GM23338 (cell line): Measurements from ENCODE around the gene CRACR2B. TPM values are rescaled to one million over a fixed set of nuclear protein-coding genes. Genes with fewer than 3 reads are reported as not detected.

Experiments
- ATAC-seq: fragments of 200-7000 bp; cut with Tn5 transposase; 3 replicates; pipeline ENCODE4 v1.9.1; 2020
- DNase-seq: peaks from one replicate; pipeline ENCODE4 v3.0.0-alpha.2; 2015; ENCODE audit warnings: low spot score
- H2AFZ ChIP-seq: fragments of 200-600 bp; sonication (generic); 2 replicates; pipeline ENCODE4 v1.8.0; 2016; ENCODE audit warnings: antibody characterized with exemption, mild to moderate bottlenecking, moderate library complexity
- H3F3A ChIP-seq: fragments of 200-600 bp; sonication (generic); replicated peaks from 2 replicates; pipeline ENCODE4 v1.8.0; 2017; ENCODE audit warnings: antibody characterized with exemption, mixed run types, low read depth
- H3K27ac ChIP-seq: fragments of 200-600 bp; sonication (generic); 2 replicates; pipeline ENCODE4 v1.6.1; 2016; ENCODE audit warnings: low read depth
- H3K27me3 ChIP-seq: fragments of 200-600 bp; sonication (generic); 2 replicates; pipeline ENCODE4 v1.8.0; 2016; ENCODE audit warnings: mild to moderate bottlenecking, mixed run types, moderate library complexity; ENCODE audit not compliant: insufficient read depth
- H3K36me3 ChIP-seq: fragments of 200-600 bp; sonication (generic); 2 replicates; pipeline ENCODE4 v1.8.0; 2016; ENCODE audit warnings: mild to moderate bottlenecking; ENCODE audit not compliant: insufficient read depth
- H3K4me1 ChIP-seq: fragments of 200-600 bp; sonication (generic); 2 replicates; pipeline ENCODE4 v1.8.0; 2016; ENCODE audit warnings: mild to moderate bottlenecking, moderate library complexity; ENCODE audit not compliant: insufficient read depth
- H3K4me2 ChIP-seq: fragments of 200-600 bp; sonication (generic); 2 replicates; pipeline ENCODE4 v1.7.1; 2017; ENCODE audit warnings: mixed run types
- H3K4me3 ChIP-seq: fragments of 200-600 bp; sonication (generic); 2 replicates; pipeline ENCODE4 v1.6.1; 2016; ENCODE audit warnings: mixed run types
- H3K79me2 ChIP-seq: fragments of 200-600 bp; sonication (generic); replicated peaks from 2 replicates; pipeline ENCODE4 v1.8.0; 2017; ENCODE audit warnings: mild to moderate bottlenecking; ENCODE audit not compliant: insufficient read depth
- H3K9me2 ChIP-seq: fragments of 200-600 bp; sonication (generic); 2 replicates; pipeline ENCODE4 v1.8.0; 2017; ENCODE audit not compliant: insufficient read depth
- H4K20me1 ChIP-seq: fragments of 200-600 bp; sonication (generic); replicated peaks from 2 replicates; pipeline ENCODE4 v1.8.0; 2017; ENCODE audit warnings: mild to moderate bottlenecking; ENCODE audit not compliant: insufficient read depth
- H3K27ac Mint-ChIP-seq: 2 replicates; pipeline ENCODE4 v1.8.0; 2020; ENCODE audit warnings: inconsistent platforms, mild to moderate bottlenecking, moderate library complexity, mixed read lengths
- H3K27me3 Mint-ChIP-seq: 3 replicates; pipeline ENCODE4 v1.8.0; 2022; ENCODE audit warnings: low read depth, mild to moderate bottlenecking, moderate library complexity, mixed read lengths, inconsistent platforms; ENCODE audit not compliant: insufficient read depth, poor library complexity
- H3K36me3 Mint-ChIP-seq: 3 replicates; pipeline ENCODE4 v1.8.0; 2021; ENCODE audit warnings: low read depth, mild to moderate bottlenecking, inconsistent platforms, moderate library complexity, mixed read lengths
- H3K4me1 Mint-ChIP-seq: 3 replicates; pipeline ENCODE4 v1.8.0; 2020; ENCODE audit warnings: mild to moderate bottlenecking, inconsistent platforms, mixed read lengths
- H3K4me3 Mint-ChIP-seq: 3 replicates; pipeline ENCODE4 v1.8.0; 2021; ENCODE audit warnings: moderate library complexity, mild to moderate bottlenecking, inconsistent platforms, mixed read lengths
- H3K9me3 Mint-ChIP-seq: 3 replicates; pipeline ENCODE4 v1.8.0; 2020; ENCODE audit warnings: moderate library complexity, mild to moderate bottlenecking, inconsistent platforms, mixed read lengths
- CREB1 ChIP-seq: fragments of 250-450 bp; sonication (Bioruptor Pico); IDR thresholded peaks from 2 replicates; pipeline ENCODE4 v1.5.0; 2020; ENCODE audit warnings: low read depth, mild to moderate bottlenecking, moderate library complexity
- CTCF ChIP-seq, 2 experiments: fragments of 200-600 bp in 1 of 2; sonication (generic) in 1 of 2; conservative IDR thresholded peaks; 2 replicates each; pipeline versions ENCODE4 v1.5.1 to v1.6.1; 2016 to 2017; ENCODE audit warnings: antibody characterized with exemption in 2 of 2, low read depth in 2 of 2, mild to moderate bottlenecking in 2 of 2, moderate library complexity in 1 of 2
- ETS1 ChIP-seq: IDR thresholded peaks from 2 replicates; pipeline ENCODE4 v1.6.1; 2016; ENCODE audit warnings: antibody characterized with exemption
- REST ChIP-seq: IDR thresholded peaks from one replicate; pipeline ENCODE4 v1.6.1; 2018; ENCODE audit warnings: antibody characterized with exemption; ENCODE audit not compliant: unreplicated experiment
- STAT1 ChIP-seq: IDR thresholded peaks from one replicate; pipeline ENCODE4 v1.6.1; 2016; ENCODE audit warnings: antibody characterized with exemption; ENCODE audit not compliant: unreplicated experiment
- polyA plus RNA-seq: library from polyadenylated mRNA; unstranded; fragments of >200 nt; fragmentation: Nextera tagmentation; extraction: Ambion mirVana; gene quantifications from 2 replicates; pipeline ENCODE4 v1.2.1, GENCODE V29; 2016
- total RNA-seq: library from RNA; depleted of rRNA; stranded (reverse); fragments of >200 nt; shearing (Covaris generic); gene quantifications from 2 replicates; pipeline ENCODE4 v1.2.3, GENCODE V29; 2014

Gene CRACR2B
- total and polyA plus RNA-seq, 2 experiments from 2014 or later, result 55.9 to 64.1 TPM

- DNase-seq (no peak), ATAC-seq (peak; percentile 1; the same call in 2 of the 3 replicates)
- H4K20me1 ChIP-seq, result peaks cover 20% of the 10 kb centered on the region
- H3K36me3 ChIP-seq, result peaks cover 22% of the 10 kb centered on the region
- H3K36me3 Mint-ChIP-seq, result peaks cover 38% of the 10 kb centered on the region
- H3K27me3 ChIP-seq, result no peaks in the 10 kb centered on the region
- peaks cover 38% of the 10 kb centered on the region for H3K79me2 ChIP-seq
- peaks cover 13% of the 10 kb centered on the region for H3K4me1 ChIP-seq
- H3K27ac ChIP-seq, result peak overlapping the region; percentile 86
- no peak for TF ChIP-seq CREB1 (CRISPR knock-in tag)
- TF ChIP-seq REST, result no peak
- TF ChIP-seq STAT1, result no peak
- no peaks in the 10 kb centered on the region for H3K9me2 ChIP-seq
- H3K4me3 ChIP-seq, result peak overlapping the region; percentile 98
- H3K4me1 Mint-ChIP-seq, result peaks cover 24% of the 10 kb centered on the region
- peaks cover 5% of the 10 kb centered on the region; the same call in 1 of the 3 replicates for H3K9me3 Mint-ChIP-seq
- peak overlapping the region; percentile 94 for H3K4me3 Mint-ChIP-seq
- peak overlapping the region; percentile 99 for H3K4me2 ChIP-seq
- peaks cover 61% of the 10 kb centered on the region for H3F3A ChIP-seq
- peaks cover 36% of the 10 kb centered on the region for H3K27me3 Mint-ChIP-seq
- no peak overlapping the region for H2AFZ ChIP-seq
- H3K27ac Mint-ChIP-seq, result peak overlapping the region; percentile 93
Observed at GRCh38 chr11:810040-810567, 17.6 kb upstream of the CRACR2B start.

- peak overlapping the region; percentile 94 for H3K4me3 Mint-ChIP-seq
- ATAC-seq (no peak), DNase-seq (no peak)
- peak in 1 of 2 experiments; percentile 20; a peak in 2 of 4 replicates for TF ChIP-seq CTCF (conservative IDR thresholded peaks at IDR 0.05; ENCODE audit: low read depth in 2 of 2)
- no peak for TF ChIP-seq ETS1
- H4K20me1 ChIP-seq, result peaks cover 20% of the 10 kb centered on the region
- H3K36me3 ChIP-seq, result peaks cover 22% of the 10 kb centered on the region
- no peak overlapping the region for H2AFZ ChIP-seq
- H3K4me2 ChIP-seq, result peak overlapping the region; percentile 99
- peaks cover 39% of the 10 kb centered on the region for H3K27me3 Mint-ChIP-seq
- H3K27me3 ChIP-seq, result no peaks in the 10 kb centered on the region
- H3K27ac ChIP-seq, result peak overlapping the region; percentile 86
- H3K79me2 ChIP-seq, result peaks cover 38% of the 10 kb centered on the region
- peaks cover 54% of the 10 kb centered on the region for H3F3A ChIP-seq
- peaks cover 5% of the 10 kb centered on the region; the same call in 1 of the 3 replicates for H3K9me3 Mint-ChIP-seq
- H3K9me2 ChIP-seq, result no peaks in the 10 kb centered on the region
- peaks cover 13% of the 10 kb centered on the region for H3K4me1 ChIP-seq
- H3K4me1 Mint-ChIP-seq, result peaks cover 21% of the 10 kb centered on the region
- peak overlapping the region; percentile 93 for H3K27ac Mint-ChIP-seq
- peak overlapping the region; percentile 98 for H3K4me3 ChIP-seq
- peaks cover 46% of the 10 kb centered on the region for H3K36me3 Mint-ChIP-seq
Observed at GRCh38 chr11:811446-812245, 16.1 kb upstream of the CRACR2B start.
